ENCODE data around the gene MPP3.

DNA sequence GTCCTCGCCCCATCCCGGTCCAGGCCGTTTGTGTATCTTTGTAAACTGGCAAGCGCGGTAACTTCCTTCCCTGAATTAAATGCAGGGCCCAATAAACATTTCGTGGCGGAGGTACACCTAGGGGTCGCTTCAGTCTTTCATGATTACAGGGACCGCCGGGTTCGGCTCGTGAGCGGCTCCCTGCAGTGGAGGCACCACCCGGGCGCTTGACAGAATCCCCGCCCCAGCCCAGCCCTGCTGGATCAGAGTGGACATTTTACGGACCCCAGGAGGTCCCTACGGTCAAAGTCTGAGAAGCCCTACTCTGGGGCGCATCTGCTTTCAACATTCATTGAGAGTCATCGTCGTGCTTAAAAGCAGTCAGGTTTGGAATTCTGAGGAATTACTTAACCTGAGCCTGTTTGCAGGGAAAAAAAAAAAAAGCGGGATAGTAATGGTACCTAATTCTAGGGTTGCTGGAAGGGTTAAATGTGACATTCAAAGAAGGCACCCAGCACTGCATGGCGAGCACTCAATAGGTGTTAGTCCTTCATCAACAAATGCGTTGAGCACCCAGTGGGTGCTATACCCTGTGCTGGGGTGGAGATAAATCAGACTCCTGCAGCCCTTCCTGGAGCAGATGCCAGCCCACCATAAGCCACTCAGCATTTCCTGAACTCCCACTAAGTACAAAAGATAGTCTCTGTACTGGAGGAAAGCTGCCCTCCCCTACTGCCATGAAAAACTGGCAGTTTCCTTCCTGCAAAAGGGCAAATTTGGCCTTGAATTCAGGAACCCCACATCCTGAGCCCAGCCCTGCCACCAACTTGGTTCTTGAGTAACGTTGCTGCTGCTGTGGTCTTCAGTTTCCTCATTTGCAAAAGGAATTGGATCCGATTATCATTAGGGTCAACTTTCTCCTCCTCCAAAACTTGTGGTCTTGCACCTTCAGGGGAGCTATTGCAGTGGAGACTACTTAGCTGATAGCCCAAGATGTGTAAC lies 53.5 kb downstream of the MPP3 start:
- TF ChIP-seq, protein P1, sequence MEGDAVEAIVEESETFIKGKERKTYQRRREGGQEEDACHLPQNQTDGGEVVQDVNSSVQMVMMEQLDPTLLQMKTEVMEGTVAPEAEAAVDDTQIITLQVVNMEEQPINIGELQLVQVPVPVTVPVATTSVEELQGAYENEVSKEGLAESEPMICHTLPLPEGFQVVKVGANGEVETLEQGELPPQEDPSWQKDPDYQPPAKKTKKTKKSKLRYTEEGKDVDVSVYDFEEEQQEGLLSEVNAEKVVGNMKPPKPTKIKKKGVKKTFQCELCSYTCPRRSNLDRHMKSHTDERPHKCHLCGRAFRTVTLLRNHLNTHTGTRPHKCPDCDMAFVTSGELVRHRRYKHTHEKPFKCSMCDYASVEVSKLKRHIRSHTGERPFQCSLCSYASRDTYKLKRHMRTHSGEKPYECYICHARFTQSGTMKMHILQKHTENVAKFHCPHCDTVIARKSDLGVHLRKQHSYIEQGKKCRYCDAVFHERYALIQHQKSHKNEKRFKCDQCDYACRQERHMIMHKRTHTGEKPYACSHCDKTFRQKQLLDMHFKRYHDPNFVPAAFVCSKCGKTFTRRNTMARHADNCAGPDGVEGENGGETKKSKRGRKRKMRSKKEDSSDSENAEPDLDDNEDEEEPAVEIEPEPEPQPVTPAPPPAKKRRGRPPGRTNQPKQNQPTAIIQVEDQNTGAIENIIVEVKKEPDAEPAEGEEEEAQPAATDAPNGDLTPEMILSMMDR (IDR thresholded peaks at IDR 0.05; ENCODE audit: low read depth, low read length, poor library complexity, severe bottlenecking), result peak; percentile 24
- 0 out of 2 replicates have a peak, but pooled peaks have one; percentile 61 for TF ChIP-seq EZH2phosphoT487 (IDR thresholded peaks at IDR 0.05; ENCODE audit: borderline replicate concordance, low read length)

Measured in DOHH2 (cell line).